GM12873 (cell line): ENCODE results near the gene TMEM26.

Experiments used
- CTCF ChIP-seq: IDR thresholded peaks from 2 replicates; pipeline ENCODE4 v1.5.1; 2012; ENCODE audit warnings: low read depth, mild to moderate bottlenecking, moderate library complexity, low read length, control low read depth; ENCODE audit not compliant: insufficient read depth; ENCODE audit errors: missing control alignments

The TMEM26 gene

GRCh38 chr10:61398366-61399129 is 54.6 kb downstream of the TMEM26 start:
- no peak for TF ChIP-seq CTCF

GRCh38 chr10:61397175-61397986 is 55.8 kb downstream of the TMEM26 start:
- TF ChIP-seq CTCF: no peak

GRCh38 chr10:61391281-61391680 is 61.9 kb downstream of the TMEM26 start:
- no peak for TF ChIP-seq CTCF

- no peak for TF ChIP-seq CTCF
Observed at GRCh38 chr10:61390851-61391250, 62.3 kb downstream of the TMEM26 start.

GRCh38 chr10:61389887-61390286 is 63.3 kb downstream of the TMEM26 start:
- no peak for TF ChIP-seq CTCF

GRCh38 chr10:61385231-61386001 is 67.8 kb downstream of the TMEM26 start:
- TF ChIP-seq CTCF: no peak

- no peak for TF ChIP-seq CTCF
Observed at GRCh38 chr10:61378865-61379264, 74.3 kb downstream of the TMEM26 start.
